Liver (tissue), 3 donors: Measurements from ENCODE around the gene TSTD2.
"Not testable (repeated sequence)": the region's sequence is repeated elsewhere in the genome, so short reads cannot be mapped to it uniquely, and the experiment has no call there.

ENCODE experiments used
- CTCF ChIP-seq: fragments of 150-350 bp; IDR thresholded peaks from 2 replicates; pipeline ENCODE4 v1.5.1; 2017; ENCODE audit warnings: improper control_type of control experiment, low read depth, low read length; ENCODE audit not compliant: missing input control
- HNF4A ChIP-seq, 2 donors: conservative IDR thresholded peaks; 2 replicates each; pipeline ENCODE4 v1.6.1; 2016; ENCODE audit warnings: antibody characterized with exemption in 2 of 2, mild to moderate bottlenecking in 2 of 2
- JUND ChIP-seq, 2 donors: IDR thresholded peaks; 2 replicates each; pipeline ENCODE4 v1.6.1; 2016; ENCODE audit warnings: antibody characterized with exemption in 2 of 2
- donor health status: healthy.
- donor health status: healthy.

- not testable (repeated sequence) for TF ChIP-seq CTCF; HNF4A (conservative IDR thresholded peaks at IDR 0.05); JUND (IDR thresholded peaks at IDR 0.05)
Measured at GRCh38 chr9:97622483-97622882, 10.7 kb downstream of the TSTD2 start.
